ENCODE data around the gene RCSD1. TPM values are rescaled to one million over a fixed set of nuclear protein-coding genes. Genes with fewer than 3 reads are reported as not detected.
"Not testable (repeated sequence)": the region's sequence is repeated elsewhere in the genome, so short reads cannot be mapped to it uniquely, and the experiment has no call there.

Gene RCSD1
- total and polyA plus RNA-seq, 5 experiments from 2014 or later: 121 to 156 (median 132) TPM

GRCh38 chr1:167601442-167602383 lies 28.3 kb upstream of the RCSD1 start:
- H3K4me3 Mint-ChIP-seq: peak overlapping the region; percentile 36 to 80 (median 68)
- H3K27ac Mint-ChIP-seq: peak overlapping the region; percentile 27 to 90 (median 71)
- DNase-seq: peak in 3 of 10 donors; percentile 20 to 29 (median 22)
- POLR2A ChIA-PET: interaction anchor here (0.8 to 11.4 kb wide), 9 partner anchors 15 to 86 kb away, joined by 3 to 315 read pairs (median 4); partner anchors contain the start of gene RCSD1
- H3K4me1 Mint-ChIP-seq: peaks cover 25 to 49% (median 44%) of the 10 kb centered on the region in 4 donors
- peaks cover 0 to 11% (median 2%) of the 10 kb centered on the region in 9 donors for H3K9me3 Mint-ChIP-seq
- peak; percentile 54 to 55 for ATAC-seq
- H3K27me3 Mint-ChIP-seq: no peaks in the 10 kb centered on the region
- H3K36me3 Mint-ChIP-seq: peaks cover 0 to 2% (median under 1%) of the 10 kb centered on the region in 3 donors

- Mint-ChIP-seq H3K27me3 (no peaks in the 10 kb centered on the region), H3K27ac (peak overlapping the region in 8 of 10 donors; percentile 22 to 90 (median 68)), H3K4me3 (peak overlapping the region in 9 of 10 donors; percentile 6 to 80 (median 36)), H3K36me3 (peaks cover 0 to 10% (median 7%) of the 10 kb centered on the region in 3 donors), H3K4me1 (peaks cover 25 to 49% (median 44%) of the 10 kb centered on the region in 4 donors), H3K9me3 (peaks cover 0 to 20% (median 10%) of the 10 kb centered on the region in 9 donors)
- peak in 1 of 2 donors; percentile 33 for ATAC-seq
- DNase-seq: peak in 1 of 10 donors; percentile 11
- POLR2A ChIA-PET: interaction anchor here (1.6 to 11.4 kb wide), 3 partner anchors 18 to 37 kb away, joined by 3 to 315 read pairs (median 4); partner anchors contain the start of gene RCSD1
Measured at GRCh38 chr1:167602840-167603239, 27.2 kb upstream of the RCSD1 start.

- DNase-seq (no peak), ATAC-seq (no peak)
- H3K4me1 Mint-ChIP-seq: peaks cover 23 to 43% (median 35%) of the 10 kb centered on the region in 4 donors
- H3K36me3 Mint-ChIP-seq: peaks cover 0 to 15% (median 12%) of the 10 kb centered on the region in 3 donors
- peak overlapping the region in 1 of 10 donors; percentile 39 for H3K27ac Mint-ChIP-seq
- POLR2A ChIA-PET: interaction anchor here (1.1 to 11.4 kb wide), 2 partner anchors 12 to 27 kb away, joined by 3 to 315 read pairs; partner anchors contain the start of gene RCSD1
- peaks cover 0 to 30% (median 10%) of the 10 kb centered on the region in 9 donors for H3K9me3 Mint-ChIP-seq
- H3K27me3 Mint-ChIP-seq: no peaks in the 10 kb centered on the region
- no peak overlapping the region for H3K4me3 Mint-ChIP-seq
Measured at GRCh38 chr1:167605576-167605975, 24.5 kb upstream of the RCSD1 start.

- Mint-ChIP-seq H3K27me3 (no peaks in the 10 kb centered on the region), H3K4me3 (no peak overlapping the region), H3K36me3 (peaks cover 0 to 10% (median 8%) of the 10 kb centered on the region in 3 donors), H3K27ac (peak overlapping the region in 3 of 10 donors; percentile 6 to 60 (median 40)), H3K9me3 (peaks cover 0 to 20% (median 5%) of the 10 kb centered on the region in 9 donors), H3K4me1 (peaks cover 20 to 52% (median 27%) of the 10 kb centered on the region in 4 donors)
- POLR2A ChIA-PET: interaction anchor here (0.9 kb wide), 1 partner anchor 20 kb away, joined by 3 read pairs; no protein-coding TSS in a partner anchor
- ATAC-seq: no peak
- no peak for DNase-seq
Measured at GRCh38 chr1:167611983-167612382, 18.0 kb upstream of the RCSD1 start.

- peaks cover 0 to 14% (median 0%) of the 10 kb centered on the region in 9 donors for H3K9me3 Mint-ChIP-seq
- H3K36me3 Mint-ChIP-seq: peaks cover 0 to 4% (median 4%) of the 10 kb centered on the region in 3 donors
- POLR2A ChIA-PET: interaction anchor here (0.9 to 8.4 kb wide), 2 partner anchors 19 to 20 kb away, joined by 3 to 276 read pairs; partner anchors contain the start of gene RCSD1
- ATAC-seq (no peak), DNase-seq (no peak)
- no peak overlapping the region for H3K4me3 Mint-ChIP-seq
- peaks cover 28 to 60% (median 34%) of the 10 kb centered on the region in 4 donors for H3K4me1 Mint-ChIP-seq
- H3K27me3 Mint-ChIP-seq: no peaks in the 10 kb centered on the region
- peak overlapping the region in 3 of 10 donors; percentile 5 to 64 (median 6) for H3K27ac Mint-ChIP-seq
Measured at GRCh38 chr1:167612587-167613385, 17.2 kb upstream of the RCSD1 start.

GRCh38 chr1:167613984-167614383 lies 16.0 kb upstream of the RCSD1 start:
- H3K27me3 Mint-ChIP-seq, H3K9me3 Mint-ChIP-seq, ATAC-seq, H3K4me3 Mint-ChIP-seq, H3K36me3 Mint-ChIP-seq, DNase-seq: not testable (repeated sequence)
- POLR2A ChIA-PET: interaction anchor here (0.8 to 8.4 kb wide), 3 partner anchors 13 to 108 kb away, joined by 3 to 276 read pairs (median 49); partner anchors contain the start of genes MPZL1 and RCSD1
- Mint-ChIP-seq H3K4me1 (peaks cover 40 to 72% (median 46%) of the 10 kb centered on the region in 4 donors), H3K27ac (peak overlapping the region in 4 of 10 donors; percentile 12 to 76 (median 42))

- POLR2A ChIA-PET: interaction anchor here (0.8 to 8.4 kb wide), 6 partner anchors 11 to 107 kb away, joined by 3 to 276 read pairs (median 3); partner anchors contain the start of genes MPZL1 and RCSD1
- peak overlapping the region in 3 of 10 donors; percentile 37 to 77 (median 76) for H3K27ac Mint-ChIP-seq
Measured at GRCh38 chr1:167614851-167615250, 15.2 kb upstream of the RCSD1 start.

GRCh38 chr1:167616521-167616920 lies 13.5 kb upstream of the RCSD1 start:
- ATAC-seq: no peak
- peaks cover 45 to 86% (median 65%) of the 10 kb centered on the region in 4 donors for H3K4me1 Mint-ChIP-seq
- no peaks in the 10 kb centered on the region for H3K27me3 Mint-ChIP-seq
- no peaks in the 10 kb centered on the region for H3K36me3 Mint-ChIP-seq
- peak overlapping the region; percentile 81 to 99 (median 91) for H3K27ac Mint-ChIP-seq
- peak overlapping the region in 9 of 10 donors; percentile 47 to 85 (median 79) for H3K4me3 Mint-ChIP-seq
- POLR2A ChIA-PET: interaction anchor here (0.6 to 8.4 kb wide), 10 partner anchors 8 to 397 kb away, joined by 3 to 276 read pairs (median 3); partner anchors contain the start of gene RCSD1
- DNase-seq: no peak
- H3K9me3 Mint-ChIP-seq: no peaks in the 10 kb centered on the region

More at GRCh38 chr1:167614851-167615250, 15.2 kb upstream of the RCSD1 start:
- ATAC-seq (no peak), DNase-seq (no peak)
- Mint-ChIP-seq H3K36me3 (no peaks in the 10 kb centered on the region), H3K9me3 (no peaks in the 10 kb centered on the region), H3K27me3 (no peaks in the 10 kb centered on the region), H3K4me1 (peaks cover 43 to 76% (median 50%) of the 10 kb centered on the region in 4 donors), H3K4me3 (no peak overlapping the region)

GRCh38 chr1:167617153-167618147 lies 12.6 kb upstream of the RCSD1 start:
- no peaks in the 10 kb centered on the region for H3K27me3 Mint-ChIP-seq
- H3K4me3 Mint-ChIP-seq: peak overlapping the region; percentile 47 to 85 (median 79)
- ATAC-seq (peak; percentile 57 to 80), DNase-seq (peak in 3 of 10 donors; percentile 14 to 68 (median 49))
- POLR2A ChIA-PET: interaction anchor here (0.7 to 8.4 kb wide), 9 partner anchors 9 to 112 kb away, joined by 3 to 276 read pairs (median 3); partner anchors contain the start of gene RCSD1
- peaks cover 48 to 86% (median 66%) of the 10 kb centered on the region in 4 donors for H3K4me1 Mint-ChIP-seq
- H3K9me3 Mint-ChIP-seq: no peaks in the 10 kb centered on the region
- H3K36me3 Mint-ChIP-seq: no peaks in the 10 kb centered on the region
- peak overlapping the region; percentile 81 to 99 (median 91) for H3K27ac Mint-ChIP-seq

GRCh38 chr1:167618366-167618765 lies 11.7 kb upstream of the RCSD1 start:
- Mint-ChIP-seq H3K4me3 (peak overlapping the region in 9 of 10 donors; percentile 43 to 81 (median 65)), H3K27me3 (no peaks in the 10 kb centered on the region), H3K9me3 (no peaks in the 10 kb centered on the region), H3K27ac (peak overlapping the region; percentile 81 to 99 (median 91)), H3K36me3 (no peaks in the 10 kb centered on the region), H3K4me1 (peaks cover 50 to 87% (median 72%) of the 10 kb centered on the region in 4 donors)
- POLR2A ChIA-PET: interaction anchor here (0.8 to 8.4 kb wide), 3 partner anchors 14 to 135 kb away, joined by 4 to 276 read pairs (median 49); partner anchors contain the start of gene RCSD1
- ATAC-seq (peak; percentile 19 to 29), DNase-seq (no peak)

Data from naive thymus-derived CD8-positive, alpha-beta T cell (primary cell).